Testis (tissue), 3 donors: ENCODE data around the gene THSD4. TPM values are rescaled to one million over a fixed set of nuclear protein-coding genes. Genes with fewer than 3 reads are reported as not detected.

Experiments used
- DNase-seq: peaks from one replicate; pipeline ENCODE4 v3.0.0-alpha.2; 2019
- H3K27ac ChIP-seq, 2 donors: fragments of 200-600 bp; sonication (generic); one replicate each; pipeline ENCODE4 v1.5.1; 2019
- H3K27me3 ChIP-seq: fragments of 200-600 bp; sonication (generic); one replicate; pipeline ENCODE4 v1.5.1; 2019
- H3K36me3 ChIP-seq: fragments of 200-600 bp; sonication (generic); one replicate; pipeline ENCODE4 v1.5.1; 2017; ENCODE audit warnings: low read depth; ENCODE audit errors: missing control alignments
- H3K4me1 ChIP-seq: fragments of 200-600 bp; sonication (generic); one replicate; pipeline ENCODE4 v1.5.1; 2019
- H3K4me3 ChIP-seq, 2 donors: fragments of 200-600 bp; sonication (generic); one replicate each; pipeline ENCODE4 v1.5.1; 2017 to 2019
- H3K9me3 ChIP-seq: fragments of 200-600 bp; sonication (generic); one replicate; pipeline ENCODE4 v1.5.1; 2017
- CTCF ChIP-seq, 3 experiments: fragments of 450-650 bp in 2 of 3; fragments of 200-600 bp in 1 of 3; sonication (generic) in 1 of 3; IDR thresholded peaks; one replicate each; pipeline ENCODE4 v1.5.1; 2016 to 2019; ENCODE audit warnings: antibody characterized with exemption in 3 of 3, mild to moderate bottlenecking in 2 of 3, moderate library complexity in 1 of 3
- POLR2A ChIP-seq: fragments of 450-650 bp; IDR thresholded peaks from one replicate; pipeline ENCODE4 v1.6.1; 2017; ENCODE audit warnings: antibody characterized with exemption, mild to moderate bottlenecking, moderate library complexity
- WGBS, 2 donors: methylation state at CpG; one replicate each; pipeline ENCODE4 v1.1.5; 2018; 5-methylcytosine and 5-hydroxymethylcytosine counted together
- intact Hi-C: fragments of 100-400 bp; cut with DNase I; formaldehyde crosslinking; loops from one replicate; pipeline ENCODE4 v1.15.1; 2023; ENCODE audit warnings: low total_unique reads
- polyA plus RNA-seq: library from polyadenylated mRNA; stranded (reverse); fragments of 350-450 nt; fragmentation: Illumina TruSeq; extraction: RNeasy Lipid Tissue Mini Kit (QIAGEN cat#74804); gene quantifications from one replicate; pipeline ENCODE4 v1.2.3, GENCODE V29; 2014; ENCODE audit warnings: low read depth, low replicate concordance; ENCODE audit not compliant: insufficient read depth
- total RNA-seq, 2 donors: library from RNA; depleted of rRNA; stranded (reverse); fragments of >200 nt; gene quantifications; one replicate each; pipeline ENCODE4 v1.2.3, GENCODE V29; 2016

Gene THSD4
- total and polyA plus RNA-seq, 3 donors from 2014 or later = 14.3 to 21.5 (median 18.2) TPM

- Histone ChIP-seq H3K27me3 (no peaks in the 10 kb centered on the region), H3K27ac (no peak overlapping the region), H3K4me1 (no peaks in the 10 kb centered on the region), H3K4me3 (no peak overlapping the region), H3K36me3 (no peaks in the 10 kb centered on the region), H3K9me3 (no peaks in the 10 kb centered on the region)
- intact Hi-C loops = no loop called here
- DNase-seq = no peak
- TF ChIP-seq POLR2A (no peak), CTCF (IDR thresholded peaks at IDR 0.05) (no peak)
- 92 to 94% methylated on average over 13 of the region's 13 CpGs for WGBS, 2 donors
Observed at GRCh38 chr15:71757741-71758530, 642.7 kb downstream of the THSD4 start.

GRCh38 chr15:71758711-71759110 lies 643.4 kb downstream of the THSD4 start:
- no peaks in the 10 kb centered on the region for H3K4me1 ChIP-seq
- 75 to 87% methylated on average over 2 of the region's 2 CpGs for WGBS, 2 donors
- intact Hi-C loops = no loop called here
- H3K9me3 ChIP-seq = no peaks in the 10 kb centered on the region
- H3K27me3 ChIP-seq = no peaks in the 10 kb centered on the region
- no peaks in the 10 kb centered on the region for H3K36me3 ChIP-seq
- DNase-seq = no peak
- TF ChIP-seq POLR2A = no peak
- TF ChIP-seq CTCF (IDR thresholded peaks at IDR 0.05) = no peak
- H3K4me3 ChIP-seq = no peak overlapping the region
- H3K27ac ChIP-seq = no peak overlapping the region

GRCh38 chr15:71760852-71761251 lies 645.6 kb downstream of the THSD4 start:
- no peaks in the 10 kb centered on the region for H3K4me1 ChIP-seq
- TF ChIP-seq CTCF (IDR thresholded peaks at IDR 0.05) (no peak), POLR2A (no peak)
- H3K9me3 ChIP-seq = no peaks in the 10 kb centered on the region
- WGBS, 2 donors = 88 to 93% methylated on average over 1 of the region's 1 CpG
- intact Hi-C loops = no loop called here
- no peaks in the 10 kb centered on the region for H3K36me3 ChIP-seq
- no peak for DNase-seq
- no peak overlapping the region for H3K27ac ChIP-seq
- H3K27me3 ChIP-seq = no peaks in the 10 kb centered on the region
- no peak overlapping the region for H3K4me3 ChIP-seq

GRCh38 chr15:71761649-71762048 lies 646.4 kb downstream of the THSD4 start:
- WGBS, 2 donors = 50 to 56% methylated on average over 3 of the region's 3 CpGs
- Histone ChIP-seq H3K4me1 (no peaks in the 10 kb centered on the region), H3K4me3 (no peak overlapping the region), H3K27me3 (no peaks in the 10 kb centered on the region), H3K9me3 (no peaks in the 10 kb centered on the region), H3K36me3 (no peaks in the 10 kb centered on the region), H3K27ac (no peak overlapping the region)
- TF ChIP-seq POLR2A (no peak), CTCF (IDR thresholded peaks at IDR 0.05) (no peak)
- intact Hi-C loops = no loop called here
- DNase-seq = no peak

GRCh38 chr15:71768184-71768583 lies 652.9 kb downstream of the THSD4 start:
- Histone ChIP-seq H3K27me3 (no peaks in the 10 kb centered on the region), H3K9me3 (no peaks in the 10 kb centered on the region), H3K27ac (no peak overlapping the region), H3K4me3 (no peak overlapping the region), H3K36me3 (no peaks in the 10 kb centered on the region), H3K4me1 (no peaks in the 10 kb centered on the region)
- 83 to 94% methylated on average over 5 of the region's 5 CpGs for WGBS, 2 donors
- DNase-seq = no peak
- TF ChIP-seq POLR2A (no peak), CTCF (IDR thresholded peaks at IDR 0.05) (no peak)
- intact Hi-C loops = no loop called here
